Omental fat pad (tissue), 4 donors: ENCODE measurements around the gene ARFGAP2. TPM values are rescaled to one million over a fixed set of nuclear protein-coding genes. Genes with fewer than 3 reads are reported as not detected.
"Not testable (repeated sequence)": the region's sequence is repeated elsewhere in the genome, so short reads cannot be mapped to it uniquely, and the experiment has no call there.

Source experiments
- ATAC-seq: fragments of 150-250 bp; one replicate; pipeline ENCODE4 v1.9.1; 2016; ENCODE audit warnings: mild to moderate bottlenecking, moderate library complexity; ENCODE audit not compliant: low FRiP score
- DNase-seq: peaks from one replicate; pipeline ENCODE4 v3.0.0-alpha.2; 2019; ENCODE audit warnings: low spot score
- CTCF ChIP-seq, 3 donors: fragments of 450-650 bp; IDR thresholded peaks; one replicate each; pipeline ENCODE4 v1.5.1; 2016 to 2017; ENCODE audit warnings: antibody characterized with exemption in 3 of 3, mild to moderate bottlenecking in 3 of 3, moderate library complexity in 2 of 3
- total RNA-seq, 4 donors: library from RNA; depleted of rRNA; stranded (reverse); fragments of >200 nt; gene quantifications; one replicate each; pipeline ENCODE4 v1.1.0, GENCODE V29; 2016

ARFGAP2 gene
- total RNA-seq, 4 donors from 2014 or later, result 82.3 to 179 (median 108) TPM

- DNase-seq (no peak), ATAC-seq (no peak)
- TF ChIP-seq CTCF (IDR thresholded peaks at IDR 0.05), result no peak
Observed at GRCh38 chr11:47201015-47201414, 24.3 kb upstream of the ARFGAP2 start.

- not testable (repeated sequence) for DNase-seq, ATAC-seq
Observed at GRCh38 chr11:47198161-47198560, 21.5 kb upstream of the ARFGAP2 start.

- DNase-seq, result no peak
- no peak for ATAC-seq
- TF ChIP-seq CTCF (IDR thresholded peaks at IDR 0.05), result no peak
Observed at GRCh38 chr11:47192111-47192510, 15.4 kb upstream of the ARFGAP2 start.

- not testable (repeated sequence) for ATAC-seq, DNase-seq
Observed at GRCh38 chr11:47191137-47191536, 14.5 kb upstream of the ARFGAP2 start.

GRCh38 chr11:47189100-47189834 lies 12.6 kb upstream of the ARFGAP2 start:
- DNase-seq (no peak), ATAC-seq (peak; percentile 50)
- TF ChIP-seq CTCF (IDR thresholded peaks at IDR 0.05), result no peak

GRCh38 chr11:47188259-47188658 lies 11.6 kb upstream of the ARFGAP2 start:
- no peak for DNase-seq
- TF ChIP-seq CTCF (IDR thresholded peaks at IDR 0.05), result no peak
- no peak for ATAC-seq

- no peak for TF ChIP-seq CTCF (IDR thresholded peaks at IDR 0.05)
Observed at GRCh38 chr11:47187723-47188122, 11.0 kb upstream of the ARFGAP2 start.

More at GRCh38 chr11:47187723-47188122, 11.0 kb upstream of the ARFGAP2 start:
- ATAC-seq, result no peak
- DNase-seq, result no peak
